RCC 7860 (cell line): Measurements from ENCODE around the gene ERC1.
"Not testable (repeated sequence)": the region's sequence is repeated elsewhere in the genome, so short reads cannot be mapped to it uniquely, and the experiment has no call there.

Experiments used
- DNase-seq: peaks from one replicate; pipeline ENCODE4 v3.0.0-alpha.2; 2015; ENCODE audit warnings: low spot score
- FAIRE-seq: peaks from 2 replicates; lab custom pipeline; 2012; peaks lifted over from hg19 to GRCh38; lab: Jason Lieb, UNC

Gene ERC1

GRCh38 chr12:1115484-1116231 lies 124.6 kb downstream of the ERC1 start:
- no peak for FAIRE-seq
- DNase-seq = no peak

GRCh38 chr12:1117371-1117770 lies 126.3 kb downstream of the ERC1 start:
- no peak for DNase-seq
- no peak for FAIRE-seq

GRCh38 chr12:1117970-1118563 lies 127.0 kb downstream of the ERC1 start:
- FAIRE-seq (peak; percentile 58), DNase-seq (peak; percentile 31)

DNA sequence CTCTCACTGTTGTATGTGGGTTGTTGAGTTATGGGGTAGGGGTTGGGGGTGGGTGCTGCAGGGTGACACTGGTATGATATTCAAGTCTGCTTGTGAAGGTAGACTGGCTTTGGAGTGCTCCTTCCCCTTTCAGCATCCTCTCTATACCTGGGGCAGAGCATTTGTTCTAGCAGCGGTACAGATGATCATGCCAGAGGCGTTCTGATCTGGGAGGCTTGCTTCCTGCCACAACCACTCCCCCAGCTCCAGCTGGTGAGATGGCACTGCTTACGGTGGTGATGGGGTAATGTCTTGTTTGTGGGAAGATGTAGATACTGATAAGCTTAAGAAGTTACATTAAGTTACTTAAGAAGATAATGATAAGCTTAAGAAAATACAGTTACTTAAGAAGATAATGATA lies 131.8 kb downstream of the ERC1 start:
- FAIRE-seq (no peak), DNase-seq (no peak)

GRCh38 chr12:1126091-1126490 lies 135.1 kb downstream of the ERC1 start:
- FAIRE-seq = no peak
- DNase-seq = no peak

GRCh38 chr12:1127021-1127420 lies 136.0 kb downstream of the ERC1 start:
- FAIRE-seq (no peak), DNase-seq (no peak)

- DNase-seq = no peak
- no peak for FAIRE-seq
Observed at GRCh38 chr12:1130164-1130563, 139.1 kb downstream of the ERC1 start.

DNA sequence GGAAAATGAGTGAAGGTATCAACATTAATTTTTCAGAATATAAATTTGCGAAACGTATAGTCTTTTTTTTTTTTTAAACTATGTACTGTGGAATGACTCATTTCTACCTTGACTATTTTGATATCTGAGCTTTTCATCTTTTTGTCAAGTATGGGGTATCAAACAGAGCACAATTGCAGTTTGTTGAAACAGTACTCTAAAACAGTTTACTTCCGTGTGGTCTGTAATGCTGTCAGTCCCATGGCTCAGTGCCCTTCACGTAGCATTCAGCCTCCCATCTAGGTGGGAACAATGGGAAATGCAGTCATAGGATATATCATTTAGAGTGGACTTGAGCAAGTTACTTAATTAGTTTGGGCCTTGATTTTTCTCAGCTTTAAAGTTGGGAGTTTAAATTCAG lies 139.5 kb downstream of the ERC1 start:
- DNase-seq (no peak), FAIRE-seq (no peak)

DNA sequence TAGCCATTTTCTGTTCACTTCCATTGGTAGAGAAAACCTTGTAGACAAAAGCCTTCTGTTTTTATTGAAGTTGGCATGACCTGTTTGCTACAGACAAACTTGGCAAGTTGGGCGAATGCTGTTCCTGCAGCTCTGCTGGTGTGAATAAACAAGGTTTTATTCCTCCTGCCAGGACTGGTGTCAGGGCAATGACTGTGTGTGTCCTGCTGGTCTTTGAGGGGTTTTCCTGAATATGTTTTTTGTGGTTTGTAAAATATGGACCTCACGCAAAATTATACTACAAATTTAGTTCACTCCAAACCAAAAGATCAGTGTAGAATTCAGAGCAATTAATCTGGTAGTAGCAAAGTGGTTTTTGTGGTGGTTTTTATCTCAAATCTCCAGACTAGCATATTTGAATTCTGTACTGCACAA lies 140.8 kb downstream of the ERC1 start:
- FAIRE-seq (no peak), DNase-seq (no peak)

DNA sequence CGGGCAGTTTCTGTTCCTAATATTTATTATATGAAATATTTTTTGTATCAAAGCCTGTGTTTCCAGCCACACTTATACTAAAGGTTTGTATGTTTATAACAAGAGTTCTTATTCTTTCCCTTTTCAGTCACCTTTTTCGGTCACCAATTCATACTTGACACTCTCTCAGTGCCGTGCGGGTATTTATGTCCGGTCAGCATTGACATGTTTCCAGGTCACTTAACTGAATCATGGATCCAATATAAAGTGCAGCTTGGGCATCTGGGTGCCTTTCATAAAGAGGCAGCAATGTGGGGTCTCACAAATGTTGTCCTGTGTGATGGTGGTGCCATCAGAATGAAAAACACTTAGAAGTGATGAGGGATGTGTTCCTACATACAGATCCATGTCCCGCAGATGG lies 141.3 kb downstream of the ERC1 start:
- DNase-seq (no peak), FAIRE-seq (no peak)

DNA sequence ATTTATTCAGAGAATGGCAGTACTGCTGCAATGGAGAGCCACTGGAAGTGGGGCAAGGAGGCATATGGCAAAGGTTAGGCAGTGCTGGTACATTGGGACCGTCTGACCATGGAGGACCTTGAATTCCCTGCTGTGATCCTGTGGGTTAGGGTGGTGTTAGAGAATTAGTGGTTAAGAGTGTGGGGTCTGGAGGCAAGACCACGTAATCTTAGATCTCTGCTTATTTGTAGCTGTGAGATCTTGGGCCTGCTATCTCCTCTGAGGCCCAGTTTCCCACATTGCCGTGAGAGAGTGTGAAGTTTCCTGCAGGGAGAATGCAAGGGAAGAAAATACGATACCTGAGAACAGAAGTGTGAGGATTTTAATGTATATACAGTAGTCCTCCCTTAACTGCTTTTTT lies 147.7 kb downstream of the ERC1 start:
- FAIRE-seq = no peak
- DNase-seq = no peak

- DNase-seq, FAIRE-seq: not testable (repeated sequence)
Observed at GRCh38 chr12:1146758-1147157, 155.7 kb downstream of the ERC1 start.

DNA sequence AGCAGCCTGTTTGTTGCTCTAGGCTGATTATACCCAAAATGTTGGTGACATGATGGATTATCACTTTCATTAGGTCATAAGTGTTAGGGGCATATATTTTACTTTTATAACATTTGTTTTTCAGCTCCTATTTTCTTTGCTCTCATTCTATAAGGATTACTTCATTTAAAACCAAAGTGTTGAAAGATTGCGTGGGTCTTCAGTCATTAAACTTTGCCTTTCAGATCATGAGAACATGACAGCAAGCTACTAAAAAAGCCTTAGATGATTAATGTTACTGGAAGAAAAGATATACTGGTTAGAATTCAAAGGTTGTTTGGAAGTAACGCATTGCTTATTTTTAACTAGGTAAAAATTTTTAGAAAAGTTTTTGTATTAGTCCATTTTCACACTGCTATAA lies 156.8 kb downstream of the ERC1 start:
- DNase-seq = no peak
- FAIRE-seq = no peak

- FAIRE-seq (no peak), DNase-seq (no peak)
Observed at GRCh38 chr12:1157046-1157445, 166.0 kb downstream of the ERC1 start.

DNA sequence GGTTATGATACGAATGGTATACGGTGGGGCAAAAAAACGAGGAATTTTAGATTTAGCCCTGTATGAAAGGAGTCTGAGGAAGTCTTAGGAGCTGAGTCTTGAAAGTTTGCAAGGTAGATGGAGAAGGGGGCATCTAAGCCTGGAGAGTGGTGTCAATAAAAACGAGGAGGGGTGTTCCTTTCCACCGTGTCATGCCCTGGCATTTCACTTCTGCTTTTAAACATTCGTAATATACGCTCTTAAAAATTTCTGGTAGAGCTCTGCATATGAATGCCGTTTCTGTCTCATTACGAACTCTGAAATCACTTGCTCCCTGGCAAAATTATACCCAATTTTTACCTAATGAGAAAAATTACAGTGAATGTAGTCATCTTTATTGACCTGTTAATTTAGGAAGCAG lies 170.2 kb downstream of the ERC1 start:
- FAIRE-seq = no peak
- DNase-seq = no peak

DNA sequence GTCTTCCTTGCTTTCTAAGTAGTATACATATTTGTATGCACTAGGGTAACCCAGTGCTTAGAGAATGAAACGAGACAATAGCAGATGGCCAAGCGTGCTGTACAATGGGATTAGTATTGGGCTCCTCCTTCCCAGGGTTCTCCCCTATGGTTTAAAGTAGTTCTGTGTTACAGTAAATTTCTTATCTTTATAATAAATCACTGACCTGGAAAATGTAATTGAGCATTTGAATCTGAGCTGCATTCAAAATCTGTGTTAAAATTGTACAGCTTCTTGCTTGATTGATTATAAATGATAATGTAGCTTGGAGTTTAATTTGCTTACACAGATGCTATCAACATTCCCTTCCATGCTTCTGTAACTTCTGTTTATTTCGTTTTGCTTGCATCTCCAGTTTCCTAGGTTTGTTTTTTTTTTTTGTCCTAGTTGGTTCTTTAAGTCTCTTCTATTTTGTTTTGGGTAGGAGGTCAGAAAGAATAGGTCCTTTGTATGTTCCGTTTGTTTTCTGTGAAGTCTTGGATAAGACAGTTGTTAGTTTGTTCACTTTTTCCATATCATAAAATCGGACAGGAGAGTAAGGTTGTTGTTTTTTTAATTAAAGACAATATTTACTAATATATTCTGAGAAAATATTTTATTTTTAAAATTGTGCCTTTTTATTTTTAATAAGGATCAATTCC lies 171.2 kb downstream of the ERC1 start:
- DNase-seq (no peak), FAIRE-seq (no peak)

DNA sequence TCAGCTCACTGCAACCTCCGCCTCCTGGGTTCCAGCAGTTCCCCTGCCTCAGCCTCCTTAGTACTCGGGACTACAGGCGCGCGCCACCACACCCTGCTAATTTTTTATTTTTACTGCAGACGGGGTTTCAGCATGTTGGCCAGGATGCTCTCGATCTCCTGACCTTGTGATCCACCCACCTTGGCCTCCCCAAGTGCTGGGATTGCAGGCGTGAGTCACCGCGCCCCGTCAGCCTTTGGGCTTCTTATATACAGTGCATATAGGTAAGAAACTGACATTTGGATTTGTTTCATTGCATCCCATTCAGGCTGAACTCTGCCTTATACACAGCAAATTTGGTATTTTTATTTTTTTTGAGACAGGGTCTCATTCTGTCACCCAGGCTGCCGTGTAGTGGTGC lies 176.8 kb downstream of the ERC1 start:
- no peak for FAIRE-seq
- DNase-seq = no peak

DNA sequence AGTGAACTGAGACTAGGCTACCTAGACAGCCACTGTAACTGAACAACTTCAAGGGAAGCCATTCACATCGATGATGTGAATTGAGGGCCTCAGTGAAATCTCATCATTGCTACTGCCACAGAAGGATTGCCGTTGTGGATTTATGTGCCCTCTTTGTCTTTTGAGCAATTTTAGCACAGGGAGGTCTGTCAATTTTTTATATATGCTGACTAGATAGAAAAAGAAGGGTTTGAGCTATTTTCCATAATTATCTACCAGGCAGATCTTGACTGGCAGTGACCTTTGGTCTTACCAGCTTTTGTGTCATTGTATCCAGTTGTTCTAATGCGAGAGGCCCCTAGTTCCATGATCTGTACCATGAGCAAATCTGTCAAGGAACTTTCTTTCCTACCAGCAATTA lies 179.4 kb downstream of the ERC1 start:
- DNase-seq (no peak), FAIRE-seq (no peak)

GRCh38 chr12:1171657-1172408 lies 180.8 kb downstream of the ERC1 start:
- DNase-seq (no peak), FAIRE-seq (no peak)

DNA sequence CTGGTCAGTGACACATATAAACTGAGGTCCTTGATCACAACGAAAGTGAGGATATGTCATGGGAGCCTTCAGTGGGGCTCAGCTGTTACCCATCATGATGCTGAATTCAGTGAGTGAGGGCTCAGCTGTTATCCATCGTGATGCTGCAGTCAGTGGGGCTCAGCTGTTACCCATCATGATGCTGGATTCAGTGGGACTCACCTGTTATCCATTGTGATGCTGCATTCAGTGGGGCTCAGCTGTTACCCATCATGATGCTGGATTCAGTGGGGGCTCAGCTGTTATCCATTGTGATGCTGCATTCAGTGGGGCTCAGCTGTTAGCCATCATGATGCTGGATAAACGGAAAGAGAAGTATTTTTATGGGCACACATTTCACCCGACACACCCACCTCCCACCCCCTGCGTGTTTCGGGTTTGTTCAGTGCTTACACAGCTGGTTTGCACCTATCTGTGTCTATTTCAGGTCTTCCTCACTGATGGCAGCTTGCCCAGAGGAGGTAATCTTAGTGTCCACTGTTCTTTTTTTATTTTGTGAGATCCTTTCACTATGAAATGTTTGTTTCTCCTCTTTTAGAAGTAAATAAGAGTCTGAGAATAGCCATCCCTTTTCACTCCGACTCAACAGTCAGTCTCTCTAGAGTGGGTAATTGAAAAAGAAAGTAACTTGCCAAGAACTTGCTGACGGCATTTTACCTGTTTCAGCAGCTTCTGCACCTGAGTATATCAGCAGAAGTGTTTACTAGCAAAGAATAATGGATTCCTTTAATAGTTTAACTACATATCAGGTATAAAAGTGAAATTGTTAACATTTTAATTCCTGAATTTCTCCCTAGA lies 183.0 kb downstream of the ERC1 start:
- FAIRE-seq (no peak), DNase-seq (no peak)

DNA sequence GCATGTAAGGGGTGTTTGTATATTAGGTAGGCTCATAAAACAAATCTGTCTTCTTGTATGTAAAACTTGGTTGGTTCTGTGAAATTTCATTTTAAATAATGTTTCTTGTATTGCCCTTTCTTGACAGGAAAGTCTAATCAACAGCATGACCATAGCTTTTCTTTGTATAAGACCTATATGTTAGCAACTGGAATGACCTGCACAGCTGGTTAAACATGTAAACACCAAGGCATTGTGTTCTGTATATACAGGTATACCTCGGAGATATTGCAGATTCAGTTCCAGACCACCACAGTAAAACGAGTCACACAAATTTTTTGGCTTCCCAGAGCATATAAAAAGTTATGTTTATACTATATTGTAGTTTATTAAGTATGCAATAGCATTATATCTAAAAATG lies 183.6 kb downstream of the ERC1 start:
- no peak for FAIRE-seq
- no peak for DNase-seq
